T-helper 2 cell (primary cell): ENCODE measurements around the gene COX5B.
"Not testable (repeated sequence)": the region's sequence is repeated elsewhere in the genome, so short reads cannot be mapped to it uniquely, and the experiment has no call there.

ENCODE experiments used
- DNase-seq, 5 experiments: peaks; one replicate each; pipeline versions ENCODE4 v3.0.0 to v3.0.0-alpha.2; 2012 to 2022
- total RNA-seq, 2 donors: gene quantifications; one replicate each; lab custom pipeline; 2026; lab: John Stamatoyannopoulos, UW

COX5B gene
- total RNA-seq = 37.1 to 47.4 reads per million in 2 donors

GRCh38 chr2:97645695-97646629 lies at the start of gene COX5B:
TSS of gene COX5B (plus strand) at chr2:97646062. CDS start at chr2:97646087, 25 bp downstream.
- peak; percentile 97 to 99 (median 98) for DNase-seq

GRCh38 chr2:97596180-97596579 lies 49.7 kb upstream of the COX5B start:
- not testable (repeated sequence) for DNase-seq

- not testable (repeated sequence) for DNase-seq
These were observed 44.3 kb upstream of the COX5B start for GRCh38 chr2:97601537-97601936.

- DNase-seq = not testable (repeated sequence)
These were observed 40.8 kb upstream of the COX5B start for GRCh38 chr2:97605109-97605508.

GRCh38 chr2:97605524-97606339 lies 40.1 kb upstream of the COX5B start:
- DNase-seq = not testable (repeated sequence)

GRCh38 chr2:97608745-97609144 lies 37.1 kb upstream of the COX5B start:
- DNase-seq = not testable (repeated sequence)

- not testable (repeated sequence) for DNase-seq
These were observed 34.0 kb upstream of the COX5B start for GRCh38 chr2:97611895-97612294.

- not testable (repeated sequence) for DNase-seq
These were observed 30.1 kb upstream of the COX5B start for GRCh38 chr2:97615746-97616145.

- DNase-seq = no peak
These were observed 28.0 kb upstream of the COX5B start for GRCh38 chr2:97617911-97618310.

- DNase-seq = not testable (repeated sequence)
These were observed 26.7 kb upstream of the COX5B start for GRCh38 chr2:97618939-97619827.

- DNase-seq = not testable (repeated sequence)
These were observed 25.4 kb upstream of the COX5B start for GRCh38 chr2:97620492-97620891.

- not testable (repeated sequence) for DNase-seq
These were observed 22.9 kb upstream of the COX5B start for GRCh38 chr2:97622976-97623375.

- not testable (repeated sequence) for DNase-seq
These were observed 20.4 kb upstream of the COX5B start for GRCh38 chr2:97625354-97626048.

- DNase-seq = not testable (repeated sequence)
These were observed 19.8 kb upstream of the COX5B start for GRCh38 chr2:97626049-97626430.

- no peak for DNase-seq
These were observed 1.7 kb upstream of the COX5B start for GRCh38 chr2:97644023-97644717.

- no peak for DNase-seq
These were observed 659 bp upstream of the COX5B start for GRCh38 chr2:97645112-97645694.

GRCh38 chr2:97646977-97647376 lies 1.1 kb downstream of the COX5B start:
- DNase-seq = no peak

GRCh38 chr2:97651114-97651513 lies 5.3 kb downstream of the COX5B start:
- no peak for DNase-seq

GRCh38 chr2:97653473-97653872 lies 7.6 kb downstream of the COX5B start:
- DNase-seq = no peak

- DNase-seq = no peak
These were observed 8.0 kb downstream of the COX5B start for GRCh38 chr2:97653874-97654273.

GRCh38 chr2:97654309-97654708 lies 8.4 kb downstream of the COX5B start:
- no peak for DNase-seq
